Adipocyte (in vitro differentiated cells): Measurements from ENCODE around the gene MARCHF11.

Source experiments
- DNase-seq: peaks from one replicate; pipeline ENCODE4 v3.0.0-alpha.2; 2015; ENCODE audit warnings: low read depth
- H3K27me3 ChIP-seq: replicated peaks from 2 replicates; pipeline ENCODE4 v1.7.0; 2013; ENCODE audit warnings: mild to moderate bottlenecking, low read length, moderate library complexity; ENCODE audit not compliant: control insufficient read depth, insufficient read depth
- H3K36me3 ChIP-seq: 2 replicates; pipeline ENCODE4 v1.7.0; 2013; ENCODE audit warnings: low read length, mild to moderate bottlenecking, moderate library complexity; ENCODE audit not compliant: control insufficient read depth, insufficient read depth, severe bottlenecking
- H3K4me1 ChIP-seq: 2 replicates; pipeline ENCODE4 v1.7.0; 2013; ENCODE audit warnings: mild to moderate bottlenecking, low read length, moderate library complexity; ENCODE audit not compliant: control insufficient read depth, insufficient read depth
- H3K4me3 ChIP-seq: 2 replicates; pipeline ENCODE4 v1.7.0; 2013; ENCODE audit warnings: mild to moderate bottlenecking, low read length, moderate library complexity
- H3K9ac ChIP-seq: 2 replicates; pipeline ENCODE4 v1.7.0; 2013; ENCODE audit warnings: mild to moderate bottlenecking, low read length, moderate library complexity
- H3K9me3 ChIP-seq: 2 replicates; pipeline ENCODE4 v1.7.0; 2013; ENCODE audit warnings: mild to moderate bottlenecking, low read length, moderate library complexity; ENCODE audit not compliant: control insufficient read depth

Gene MARCHF11

GRCh38 chr5:16128944-16129343, 50.6 kb downstream of the MARCHF11 start:
- Histone ChIP-seq H3K4me1 (no peaks in the 10 kb centered on the region), H3K9ac (no peak overlapping the region), H3K4me3 (no peak overlapping the region), H3K27me3 (no peaks in the 10 kb centered on the region), H3K36me3 (no peaks in the 10 kb centered on the region), H3K9me3 (peaks cover 3% of the 10 kb centered on the region)
- no peak for DNase-seq

- DNase-seq = no peak
- no peak overlapping the region for H3K9ac ChIP-seq
- no peaks in the 10 kb centered on the region for H3K36me3 ChIP-seq
- no peaks in the 10 kb centered on the region for H3K27me3 ChIP-seq
- H3K4me3 ChIP-seq = no peak overlapping the region
- H3K9me3 ChIP-seq = no peaks in the 10 kb centered on the region
- H3K4me1 ChIP-seq = no peaks in the 10 kb centered on the region
These were observed 51.6 kb downstream of the MARCHF11 start for GRCh38 chr5:16127865-16128544.

- H3K9me3 ChIP-seq = no peaks in the 10 kb centered on the region
- H3K9ac ChIP-seq = no peak overlapping the region
- H3K4me1 ChIP-seq = no peaks in the 10 kb centered on the region
- DNase-seq = no peak
- H3K27me3 ChIP-seq = no peaks in the 10 kb centered on the region
- H3K4me3 ChIP-seq = no peak overlapping the region
- no peaks in the 10 kb centered on the region for H3K36me3 ChIP-seq
These were observed 59.0 kb downstream of the MARCHF11 start for GRCh38 chr5:16120579-16120978.

GRCh38 chr5:16119790-16120189, 59.8 kb downstream of the MARCHF11 start:
- Histone ChIP-seq H3K36me3 (no peaks in the 10 kb centered on the region), H3K4me3 (no peak overlapping the region), H3K4me1 (no peaks in the 10 kb centered on the region), H3K9me3 (no peaks in the 10 kb centered on the region), H3K27me3 (no peaks in the 10 kb centered on the region), H3K9ac (no peak overlapping the region)
- no peak for DNase-seq

GRCh38 chr5:16115140-16115539, 64.5 kb downstream of the MARCHF11 start:
- H3K9ac ChIP-seq = no peak overlapping the region
- H3K9me3 ChIP-seq = peaks cover 2% of the 10 kb centered on the region
- no peaks in the 10 kb centered on the region for H3K27me3 ChIP-seq
- no peak for DNase-seq
- H3K4me3 ChIP-seq = no peak overlapping the region
- H3K4me1 ChIP-seq = no peaks in the 10 kb centered on the region
- H3K36me3 ChIP-seq = no peaks in the 10 kb centered on the region

GRCh38 chr5:16108418-16108817, 71.2 kb downstream of the MARCHF11 start:
- H3K9me3 ChIP-seq = peaks cover 6% of the 10 kb centered on the region
- H3K4me1 ChIP-seq = no peaks in the 10 kb centered on the region
- H3K4me3 ChIP-seq = no peak overlapping the region
- H3K36me3 ChIP-seq = no peaks in the 10 kb centered on the region
- no peak overlapping the region for H3K9ac ChIP-seq
- no peaks in the 10 kb centered on the region for H3K27me3 ChIP-seq
- no peak for DNase-seq

- Histone ChIP-seq H3K9me3 (peaks cover 11% of the 10 kb centered on the region), H3K36me3 (no peaks in the 10 kb centered on the region), H3K27me3 (no peaks in the 10 kb centered on the region)
These were observed 74.6 kb downstream of the MARCHF11 start for GRCh38 chr5:16104961-16105360.

GRCh38 chr5:16095612-16096011, 84.0 kb downstream of the MARCHF11 start:
- Histone ChIP-seq H3K9me3 (peaks cover 4% of the 10 kb centered on the region), H3K27me3 (no peaks in the 10 kb centered on the region), H3K9ac (no peak overlapping the region), H3K4me1 (no peaks in the 10 kb centered on the region), H3K36me3 (no peaks in the 10 kb centered on the region), H3K4me3 (no peak overlapping the region)
- DNase-seq = no peak

More at GRCh38 chr5:16104961-16105360, 74.6 kb downstream of the MARCHF11 start:
- H3K4me3 ChIP-seq = no peak overlapping the region
- H3K9ac ChIP-seq = no peak overlapping the region
- no peaks in the 10 kb centered on the region for H3K4me1 ChIP-seq
- DNase-seq = no peak

GRCh38 chr5:16090270-16090669, 89.3 kb downstream of the MARCHF11 start:
- Histone ChIP-seq H3K4me3 (no peak overlapping the region), H3K4me1 (no peaks in the 10 kb centered on the region), H3K36me3 (no peaks in the 10 kb centered on the region), H3K9me3 (no peaks in the 10 kb centered on the region), H3K27me3 (peaks cover 4% of the 10 kb centered on the region), H3K9ac (no peak overlapping the region)
- no peak for DNase-seq

- H3K27me3 ChIP-seq = peaks cover 10% of the 10 kb centered on the region
- H3K4me1 ChIP-seq = no peaks in the 10 kb centered on the region
- H3K4me3 ChIP-seq = no peak overlapping the region
- no peak for DNase-seq
- no peaks in the 10 kb centered on the region for H3K9me3 ChIP-seq
- no peak overlapping the region for H3K9ac ChIP-seq
- no peaks in the 10 kb centered on the region for H3K36me3 ChIP-seq
These were observed 96.6 kb downstream of the MARCHF11 start for GRCh38 chr5:16082982-16083381.

- Histone ChIP-seq H3K4me1 (no peaks in the 10 kb centered on the region), H3K9ac (no peak overlapping the region), H3K4me3 (no peak overlapping the region), H3K36me3 (no peaks in the 10 kb centered on the region), H3K9me3 (no peaks in the 10 kb centered on the region), H3K27me3 (peaks cover 7% of the 10 kb centered on the region)
- no peak for DNase-seq
These were observed 97.5 kb downstream of the MARCHF11 start for GRCh38 chr5:16082053-16082452.

GRCh38 chr5:16081376-16081955, 98.1 kb downstream of the MARCHF11 start:
- H3K9me3 ChIP-seq = no peaks in the 10 kb centered on the region
- no peak overlapping the region for H3K4me3 ChIP-seq
- H3K27me3 ChIP-seq = peaks cover 7% of the 10 kb centered on the region
- no peaks in the 10 kb centered on the region for H3K4me1 ChIP-seq
- DNase-seq = no peak
- H3K36me3 ChIP-seq = no peaks in the 10 kb centered on the region
- no peak overlapping the region for H3K9ac ChIP-seq
